Bronchial epithelial cell (primary cell): ENCODE measurements around the gene MST1R. TPM values are rescaled to one million over a fixed set of nuclear protein-coding genes. Genes with fewer than 3 reads are reported as not detected.

Experiments used
- DNase-seq: peaks from one replicate; pipeline ENCODE4 v3.0.0-alpha.2; 2010; ENCODE audit warnings: low read depth
- FAIRE-seq: peaks from 2 replicates; lab custom pipeline; 2011; peaks lifted over from hg19 to GRCh38; lab: Jason Lieb, UNC
- H3K27me3 ChIP-seq: 2 replicates; pipeline ENCODE4 v1.5.1; 2011; ENCODE audit warnings: low read length; ENCODE audit not compliant: control insufficient read depth, insufficient read depth
- H3K36me3 ChIP-seq: 2 replicates; pipeline ENCODE4 v1.5.1; 2011; ENCODE audit warnings: low read length; ENCODE audit not compliant: control insufficient read depth, insufficient read depth
- H3K4me3 ChIP-seq: 2 replicates; pipeline ENCODE4 v1.5.1; 2011; ENCODE audit warnings: mild to moderate bottlenecking, low read depth, low read length, control low read depth
- CTCF ChIP-seq: IDR thresholded peaks from 2 replicates; pipeline ENCODE4 v1.5.1; 2011; ENCODE audit warnings: mild to moderate bottlenecking, moderate library complexity, low read length, control low read depth, inconsistent platforms; ENCODE audit not compliant: insufficient read depth, severe bottlenecking
- total RNA-seq: library from RNA; depleted of rRNA; stranded (reverse); fragments of >200 nt; gene quantifications from 2 replicates; pipeline ENCODE4 v1.2.1, GENCODE V29; 2014

MST1R gene
- total RNA-seq, 1 donor from 2014 or later = 33.7 TPM

DNA sequence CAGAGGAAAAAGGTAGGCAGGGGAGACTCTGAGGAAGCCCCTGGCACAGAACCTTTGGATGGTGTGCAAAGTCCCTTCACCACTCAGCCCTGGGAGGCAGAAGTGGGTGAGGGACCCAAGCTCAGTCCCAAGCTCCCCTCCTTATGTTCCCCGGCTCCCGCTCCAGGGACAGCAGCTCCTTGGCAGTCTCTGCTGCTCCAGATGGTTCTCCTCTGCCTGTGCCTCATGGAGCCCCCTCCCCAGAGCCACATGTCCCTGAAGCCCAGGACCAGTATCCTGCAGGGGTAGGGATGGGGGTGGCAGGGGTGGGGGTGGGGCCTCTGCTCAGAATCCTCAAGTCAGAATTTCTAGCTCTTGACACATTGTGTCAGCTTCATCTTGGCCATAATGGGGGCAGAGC, 26.0 kb downstream of the MST1R start:
- FAIRE-seq (no peak), DNase-seq (no peak)
- no peaks in the 10 kb centered on the region for H3K36me3 ChIP-seq
- peaks cover 3% of the 10 kb centered on the region for H3K27me3 ChIP-seq
- no peak overlapping the region for H3K4me3 ChIP-seq
- no peak for TF ChIP-seq CTCF

DNA sequence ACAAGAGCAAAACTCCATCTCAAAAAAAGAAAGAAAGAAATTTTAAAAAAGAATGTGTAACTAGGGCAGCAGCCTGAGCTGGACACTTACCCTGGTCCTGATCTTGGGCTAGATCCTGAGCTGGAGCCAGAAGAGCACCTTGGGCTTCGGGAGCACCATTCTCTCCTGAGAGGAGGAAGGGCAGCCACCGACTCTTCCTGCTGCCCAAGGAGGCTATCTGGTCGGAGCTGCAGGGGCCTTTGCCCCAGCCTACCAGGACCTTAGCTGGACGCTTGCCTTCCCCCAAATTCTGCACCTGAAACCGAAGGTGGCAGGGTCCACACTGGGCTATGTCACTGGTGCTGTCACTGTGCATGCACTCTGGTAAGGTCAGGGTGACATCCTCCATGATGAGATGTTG, 27.1 kb downstream of the MST1R start:
- TF ChIP-seq CTCF = no peak
- DNase-seq (no peak), FAIRE-seq (no peak)
- no peak overlapping the region for H3K4me3 ChIP-seq
- no peaks in the 10 kb centered on the region for H3K36me3 ChIP-seq
- no peaks in the 10 kb centered on the region for H3K27me3 ChIP-seq

- FAIRE-seq = no peak
Observed at GRCh38 chr3:49873623-49874022, 30.1 kb downstream of the MST1R start.

GRCh38 chr3:49872801-49873281, 30.8 kb downstream of the MST1R start:
- H3K36me3 ChIP-seq = no peaks in the 10 kb centered on the region
- no peak overlapping the region for H3K4me3 ChIP-seq
- peaks cover 21% of the 10 kb centered on the region for H3K27me3 ChIP-seq
- DNase-seq (no peak), FAIRE-seq (no peak)
- no peak for TF ChIP-seq CTCF

More at GRCh38 chr3:49873623-49874022, 30.1 kb downstream of the MST1R start:
- Histone ChIP-seq H3K27me3 (peaks cover 16% of the 10 kb centered on the region), H3K36me3 (no peaks in the 10 kb centered on the region), H3K4me3 (no peak overlapping the region)
- TF ChIP-seq CTCF = no peak
- DNase-seq = no peak

DNA sequence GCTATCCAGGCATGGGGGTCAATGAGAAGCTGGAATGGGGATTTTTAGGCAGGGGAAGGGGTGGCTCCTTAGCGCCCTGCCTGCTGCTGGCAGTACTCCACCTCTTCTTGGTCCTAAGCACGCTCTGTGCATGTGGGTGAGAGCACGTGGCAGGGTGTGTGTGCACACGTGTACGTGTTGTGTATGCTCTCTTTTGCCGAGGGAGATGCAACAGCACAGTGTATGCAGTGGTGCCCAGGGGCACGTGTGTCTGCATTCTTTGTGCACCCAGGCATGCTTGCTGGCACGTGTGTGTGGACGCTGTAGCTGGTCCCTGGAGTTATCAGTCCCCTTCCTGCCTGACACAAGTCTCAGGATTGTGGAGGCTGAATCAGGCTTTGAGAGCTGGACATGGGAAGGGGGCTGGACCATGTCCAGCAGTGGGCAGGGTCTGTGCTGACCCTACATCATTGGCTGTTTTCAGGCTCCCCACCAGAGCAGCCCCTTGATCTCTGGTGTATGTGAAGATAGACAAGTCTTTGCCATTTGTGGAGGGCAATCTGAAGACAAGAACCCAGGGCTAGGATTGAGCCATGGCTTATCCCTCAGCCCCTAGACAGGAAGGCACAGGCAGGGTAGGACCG, 32.0 kb downstream of the MST1R start:
- Histone ChIP-seq H3K36me3 (no peaks in the 10 kb centered on the region), H3K4me3 (no peak overlapping the region), H3K27me3 (peaks cover 21% of the 10 kb centered on the region)
- FAIRE-seq = no peak
- no peak for DNase-seq
- no peak for TF ChIP-seq CTCF
